H1 (cell line): ENCODE measurements around the gene CAMK2G. TPM values are rescaled to one million over a fixed set of nuclear protein-coding genes. Genes with fewer than 3 reads are reported as not detected.

Experiments used
- EP300 ChIP-seq, 2 experiments: IDR thresholded peaks; 1 replicate in 1 of 2; 2 replicates in 1 of 2; pipeline ENCODE4 v1.6.1; 2011 to 2012; ENCODE audit warnings: low read depth in 2 of 2, low read length in 2 of 2, mild to moderate bottlenecking in 2 of 2, borderline replicate concordance in 1 of 2, inconsistent platforms in 1 of 2, moderate library complexity in 1 of 2
- POLR2AphosphoS5 ChIP-seq: IDR thresholded peaks from 2 replicates; pipeline ENCODE4 v1.6.1; 2011; ENCODE audit warnings: low read depth, low read length
- SIRT6 ChIP-seq: IDR thresholded peaks from one replicate; pipeline ENCODE4 v1.7.1; 2012; ENCODE audit warnings: low read length, inconsistent platforms
- polyA plus RNA-seq, 7 experiments: library from polyadenylated mRNA; depleted of rRNA in 3 of 7; stranded (reverse) in 5 of 7; unstranded in 2 of 7; fragments of >200 nt in 5 of 7; fragments of 200-250 nt in 2 of 7; gene quantifications; 1 replicate in 5 of 7; 2 replicates in 1 of 7; 4 replicates in 1 of 7; pipeline versions ENCODE4 v1.2.1 to v1.2.3, GENCODE V29; 2011 to 2013; ENCODE audit warnings: missing spikeins in 2 of 7, mixed read lengths in 2 of 7
- total RNA-seq: library from RNA; stranded (reverse); fragmentation: NEBNext Ultra II Directional; extraction: Animal tissue kit (Norgen Biotek cat#: 25700); gene quantifications from 2 replicates; pipeline ENCODE4 v1.2.1, GENCODE V29; 2021
- TF ChIP-seq, protein P1 (sequence below), 3 experiments: IDR thresholded peaks; 1 replicate in 2 of 3; 2 replicates in 1 of 3; pipeline versions ENCODE4 v1.5.1 to v1.6.1; 2011; ENCODE audit warnings: low read length in 3 of 3, mild to moderate bottlenecking in 3 of 3, inconsistent platforms in 2 of 3, low read depth in 1 of 3, moderate library complexity in 1 of 3; ENCODE audit not compliant: insufficient read depth in 1 of 3; ENCODE audit errors: control extremely low read depth in 1 of 3

Gene CAMK2G
- total and polyA plus RNA-seq, 2 of the 8 experiments (the other 6 are each of a cell fraction or from before 2014, with no cell fraction given) = 28.9 to 31.7 TPM

DNA sequence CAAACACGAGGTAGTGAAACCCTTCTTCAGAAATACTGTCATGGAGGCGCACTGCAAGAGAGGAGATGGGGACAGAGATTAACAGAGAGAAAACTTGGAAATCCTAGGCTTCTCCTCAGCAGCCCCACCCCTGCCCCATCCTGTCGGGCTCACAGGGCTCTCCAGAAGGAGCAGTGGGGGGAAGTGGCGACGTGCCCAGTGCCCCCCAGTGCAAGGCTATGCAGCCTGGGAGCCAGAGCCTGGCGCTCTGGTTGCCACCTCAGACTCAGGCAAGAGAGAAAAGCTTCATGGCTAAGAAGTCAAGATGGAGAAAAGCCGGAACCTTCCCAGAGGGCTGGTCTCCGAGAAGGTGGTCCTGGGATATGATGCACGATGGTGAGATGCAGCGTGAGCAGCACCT is 21.2 kb downstream of the CAMK2G start (continued):
- TF ChIP-seq, protein P1, sequence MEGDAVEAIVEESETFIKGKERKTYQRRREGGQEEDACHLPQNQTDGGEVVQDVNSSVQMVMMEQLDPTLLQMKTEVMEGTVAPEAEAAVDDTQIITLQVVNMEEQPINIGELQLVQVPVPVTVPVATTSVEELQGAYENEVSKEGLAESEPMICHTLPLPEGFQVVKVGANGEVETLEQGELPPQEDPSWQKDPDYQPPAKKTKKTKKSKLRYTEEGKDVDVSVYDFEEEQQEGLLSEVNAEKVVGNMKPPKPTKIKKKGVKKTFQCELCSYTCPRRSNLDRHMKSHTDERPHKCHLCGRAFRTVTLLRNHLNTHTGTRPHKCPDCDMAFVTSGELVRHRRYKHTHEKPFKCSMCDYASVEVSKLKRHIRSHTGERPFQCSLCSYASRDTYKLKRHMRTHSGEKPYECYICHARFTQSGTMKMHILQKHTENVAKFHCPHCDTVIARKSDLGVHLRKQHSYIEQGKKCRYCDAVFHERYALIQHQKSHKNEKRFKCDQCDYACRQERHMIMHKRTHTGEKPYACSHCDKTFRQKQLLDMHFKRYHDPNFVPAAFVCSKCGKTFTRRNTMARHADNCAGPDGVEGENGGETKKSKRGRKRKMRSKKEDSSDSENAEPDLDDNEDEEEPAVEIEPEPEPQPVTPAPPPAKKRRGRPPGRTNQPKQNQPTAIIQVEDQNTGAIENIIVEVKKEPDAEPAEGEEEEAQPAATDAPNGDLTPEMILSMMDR (IDR thresholded peaks at IDR 0.05; ENCODE audit: control extremely low read depth in 1 of 3, insufficient read depth in 1 of 3, low read depth in 1 of 3, low read length in 3 of 3) = no peak
- no peak for TF ChIP-seq SIRT6
- TF ChIP-seq EP300 (IDR thresholded peaks at IDR 0.05; ENCODE audit: borderline replicate concordance in 1 of 2, low read depth in 2 of 2, low read length in 2 of 2) = no peak
- no peak for TF ChIP-seq POLR2AphosphoS5
- TF ChIP-seq, all 59 proteins: peak for 0
